ENCODE results near the gene NTHL1. TPM values are rescaled to one million over a fixed set of nuclear protein-coding genes. Genes with fewer than 3 reads are reported as not detected.

The NTHL1 gene
- total and polyA plus RNA-seq, 2 of the 4 experiments (the other 2 are of a cell fraction), result 22.8 to 28.0 TPM

GRCh38 chr16:2066139-2066538 lies 18.5 kb upstream of the NTHL1 start:
- POLR2A ChIA-PET (ENCODE audit: unreplicated experiment), result no interaction called here
- Histone ChIP-seq H4K5ac (ENCODE audit: low read depth, low read length) (no peak overlapping the region), H3K36me3 (ENCODE audit: control insufficient read depth, insufficient read depth, low read length) (peaks cover 61% of the 10 kb centered on the region), H3K4me1 (ENCODE audit: control insufficient read depth, insufficient read depth, low read length) (no peaks in the 10 kb centered on the region), H3K27me3 (ENCODE audit: control insufficient read depth, insufficient read depth, low read length) (no peaks in the 10 kb centered on the region), H3K4me2 (ENCODE audit: low read depth, low read length) (no peak overlapping the region), H2AK9ac (replicated peaks; ENCODE audit: low read depth, low read length, poor library complexity) (no peak overlapping the region), H2AK5ac (ENCODE audit: low read depth, low read length) (no peak overlapping the region), H3K9me3 (ENCODE audit: control insufficient read depth, insufficient read depth, low read length) (no peaks in the 10 kb centered on the region), H3K4me3 (ENCODE audit: insufficient read depth, low read depth, low read length) (no peak overlapping the region), H3K18ac (ENCODE audit: low read depth, low read length) (no peak overlapping the region), H2BK5ac (ENCODE audit: low read depth, low read length, poor library complexity, severe bottlenecking) (no peak overlapping the region), H3K14ac (replicated peaks; ENCODE audit: low read depth, low read length) (no peak overlapping the region), H4K91ac (ENCODE audit: insufficient read depth, low read depth, low read length) (no peak overlapping the region), H3K79me1 (ENCODE audit: low read depth in 1 of 2, low read length in 2 of 2) (peaks cover 0 to 3% of the 10 kb centered on the region in 2 experiments; a peak in 1 of 4 replicates), H3K9me1 (ENCODE audit: insufficient read depth, low read length) (0 out of 2 replicates have a peak, but pooled peaks cover 5% of the 10 kb centered on the region), H3K4ac (ENCODE audit: low read depth, low read length) (no peak overlapping the region), H2BK120ac (ENCODE audit: low read depth, low read length) (no peak overlapping the region), H3K27ac (ENCODE audit: insufficient read depth, low read length) (no peak overlapping the region), H2BK15ac (ENCODE audit: low read depth, low read length) (no peak overlapping the region), H3K23ac (ENCODE audit: low read depth, low read length) (no peak overlapping the region), H4K8ac (ENCODE audit: low read depth in 2 of 2, low read length in 2 of 2) (no peak overlapping the region), H2AFZ (replicated peaks; ENCODE audit: low read length, poor library complexity) (no peak overlapping the region), H3K9ac (ENCODE audit: low read depth, low read length) (no peak overlapping the region), H4K20me1 (ENCODE audit: insufficient read depth, low read length) (no peaks in the 10 kb centered on the region; the same call in 1 of the 2 replicates), H2BK20ac (ENCODE audit: low read depth, low read length) (no peak overlapping the region), H3K56ac (ENCODE audit: extremely low read depth, insufficient read depth, low read length) (no peak overlapping the region)
- DNase-seq (no peak), ATAC-seq (ENCODE audit: low read depth) (no peak)
- no TSS peak for BruUV-seq (replicated peaks)
- in situ Hi-C loops (cut with MboI; ENCODE audit: low sequenced_read_pairs) (no loop called here), dilution Hi-C loops (cut with HindIII; ENCODE audit: low sequenced_read_pairs, unreplicated experiment) (no loop called here), intact Hi-C loops (cut with micrococcal nuclease) (no loop called here)
- 100% methylated on average over 4 of the region's 11 CpGs; no CpG with 5 or more reads in 1 of the 2 experiments for WGBS, 2 experiments (ENCODE audit: extremely low coverage in 2 of 2, insufficient read length in 1 of 2)
- CTCF ChIA-PET, result no interaction called here
- no peak for TF ChIP-seq CTCF (conservative IDR thresholded peaks at IDR 0.05; ENCODE audit: low read depth, low read length)
- TF ChIP-seq CEBPB (IDR thresholded peaks at IDR 0.05; ENCODE audit: low read depth, low read length), result no peak
- TF ChIP-seq RFX5 (IDR thresholded peaks at IDR 0.05; ENCODE audit: low read depth, low read length), result no peak
